ENCODE results near the gene STPG2. TPM values are rescaled to one million over a fixed set of nuclear protein-coding genes. Genes with fewer than 3 reads are reported as not detected.
"Not testable (repeated sequence)": the region's sequence is repeated elsewhere in the genome, so short reads cannot be mapped to it uniquely, and the experiment has no call there.

Gene STPG2
- total RNA-seq, 3 donors from 2014 or later, result 0.48 to 3.8 (median 1.6) TPM

GRCh38 chr4:97912156-97912555 lies 231.1 kb downstream of the STPG2 start:
- peaks cover 0 to 13% of the 10 kb centered on the region in 2 donors for H3K9me3 ChIP-seq
- H3K4me1 ChIP-seq, result no peaks in the 10 kb centered on the region
- TF ChIP-seq POLR2A (IDR thresholded peaks at IDR 0.05), result no peak
- TF ChIP-seq CTCF (IDR thresholded peaks at IDR 0.05), result no peak
- no peak for TF ChIP-seq POLR2AphosphoS5 (IDR thresholded peaks at IDR 0.05)
- intact Hi-C loops (cut with DNase I; ENCODE audit: low total_unique reads), result no loop called here
- DNase-seq (ENCODE audit: low spot score in 2 of 2), result no peak
- no peaks in the 10 kb centered on the region for H3K36me3 ChIP-seq
- H3K27ac ChIP-seq, result no peak overlapping the region
- no peaks in the 10 kb centered on the region for H3K27me3 ChIP-seq
- H3K4me3 ChIP-seq, result no peak overlapping the region

GRCh38 chr4:97911236-97911906 lies 231.9 kb downstream of the STPG2 start:
- Histone ChIP-seq H3K4me1 (no peaks in the 10 kb centered on the region), H3K4me3 (no peak overlapping the region), H3K27ac (no peak overlapping the region), H3K27me3 (no peaks in the 10 kb centered on the region), H3K36me3 (no peaks in the 10 kb centered on the region), H3K9me3 (peaks cover 0 to 13% of the 10 kb centered on the region in 2 donors)
- DNase-seq (ENCODE audit: low spot score in 2 of 2), result no peak
- intact Hi-C loops (cut with DNase I; ENCODE audit: low total_unique reads), result no loop called here
- no peak for TF ChIP-seq POLR2AphosphoS5 (IDR thresholded peaks at IDR 0.05)
- no peak for TF ChIP-seq CTCF (IDR thresholded peaks at IDR 0.05)

GRCh38 chr4:97910005-97910404 lies 233.3 kb downstream of the STPG2 start:
- Histone ChIP-seq H3K4me3 (no peak overlapping the region), H3K27me3 (no peaks in the 10 kb centered on the region), H3K4me1 (no peaks in the 10 kb centered on the region), H3K9me3 (peaks cover 0 to 13% of the 10 kb centered on the region in 2 donors), H3K27ac (no peak overlapping the region), H3K36me3 (no peaks in the 10 kb centered on the region)
- intact Hi-C loops (cut with DNase I; ENCODE audit: low total_unique reads), result no loop called here
- TF ChIP-seq CTCF (IDR thresholded peaks at IDR 0.05) (no peak), POLR2A (IDR thresholded peaks at IDR 0.05) (no peak), POLR2AphosphoS5 (IDR thresholded peaks at IDR 0.05) (no peak)
- no peak for DNase-seq (ENCODE audit: low spot score in 2 of 2)

GRCh38 chr4:97903436-97904189 lies 239.7 kb downstream of the STPG2 start:
- H3K9me3 ChIP-seq; intact Hi-C loops (cut with DNase I; ENCODE audit: low total_unique reads); H3K27ac ChIP-seq; DNase-seq (ENCODE audit: low spot score in 2 of 2); H3K36me3 ChIP-seq; H3K4me1 ChIP-seq; H3K4me3 ChIP-seq; H3K27me3 ChIP-seq: not testable (repeated sequence)

GRCh38 chr4:97900229-97900628 lies 243.0 kb downstream of the STPG2 start:
- no peaks in the 10 kb centered on the region for H3K36me3 ChIP-seq
- H3K4me1 ChIP-seq, result no peaks in the 10 kb centered on the region
- no peak overlapping the region for H3K4me3 ChIP-seq
- no peaks in the 10 kb centered on the region for H3K27me3 ChIP-seq
- intact Hi-C loops (cut with DNase I; ENCODE audit: low total_unique reads), result no loop called here
- no peak overlapping the region for H3K27ac ChIP-seq
- no peak for TF ChIP-seq POLR2A (IDR thresholded peaks at IDR 0.05)
- no peak for TF ChIP-seq CTCF (IDR thresholded peaks at IDR 0.05)
- TF ChIP-seq POLR2AphosphoS5 (IDR thresholded peaks at IDR 0.05), result no peak
- no peaks in the 10 kb centered on the region for H3K9me3 ChIP-seq
- no peak for DNase-seq (ENCODE audit: low spot score in 2 of 2)
